GM12878 (cell line): ENCODE results near the gene PRIMPOL.

Experiments
- CTCF ChIP-seq, 3 experiments: IDR thresholded peaks in 2 of 3; conservative IDR thresholded peaks in 1 of 3; 2 replicates each; pipeline ENCODE4 v1.5.1; 2011; ENCODE audit warnings: low read depth in 3 of 3, low read length in 3 of 3, mild to moderate bottlenecking in 3 of 3, control low read depth in 2 of 3, moderate library complexity in 2 of 3, inconsistent platforms in 1 of 3, mixed read lengths in 1 of 3; ENCODE audit not compliant: control insufficient read depth in 2 of 3, insufficient read depth in 1 of 3; ENCODE audit errors: extremely low read depth in 1 of 3
- ETV6 ChIP-seq, 2 experiments: fragments of 450-650 bp in 1 of 2; IDR thresholded peaks in 1 of 2; conservative IDR thresholded peaks in 1 of 2; 2 replicates each; pipeline ENCODE4 v1.6.1; 2014; ENCODE audit warnings: antibody characterized with exemption in 1 of 2, borderline replicate concordance in 1 of 2, low read depth in 1 of 2, mild to moderate bottlenecking in 1 of 2, moderate library complexity in 1 of 2
- EZH2 ChIP-seq: IDR thresholded peaks from 2 replicates; pipeline ENCODE4 v1.6.1; 2012; ENCODE audit warnings: low read depth, mild to moderate bottlenecking, control low read depth, inconsistent platforms, low read length, borderline replicate concordance; ENCODE audit not compliant: control insufficient read depth
- FOS ChIP-seq: IDR thresholded peaks from 3 replicates; pipeline ENCODE4 v1.6.1; 2011; ENCODE audit warnings: borderline replicate concordance; ENCODE audit not compliant: insufficient read length; ENCODE audit errors: extremely low read depth
- HCFC1 ChIP-seq: fragments of 150-350 bp; IDR thresholded peaks from 2 replicates; pipeline ENCODE4 v1.6.1; 2014; ENCODE audit warnings: low read length
- POLR2AphosphoS5 ChIP-seq: IDR thresholded peaks from 2 replicates; pipeline ENCODE4 v1.6.1; 2011; ENCODE audit warnings: mild to moderate bottlenecking, low read length, inconsistent platforms
- SMARCA5 ChIP-seq: fragments of 450-650 bp; IDR thresholded peaks from 2 replicates; pipeline ENCODE4 v1.6.1; 2017; ENCODE audit warnings: mild to moderate bottlenecking
- YY1 ChIP-seq: IDR thresholded peaks from 2 replicates; pipeline ENCODE4 v1.6.1; 2011; ENCODE audit warnings: low read depth, mild to moderate bottlenecking, low read length
- TF ChIP-seq, protein P1 (sequence below): IDR thresholded peaks from 2 replicates; pipeline ENCODE4 v1.6.1; 2011; ENCODE audit warnings: mild to moderate bottlenecking, low read depth, low read length, moderate library complexity; ENCODE audit not compliant: insufficient replicate concordance

GRCh38 chr4:184728858-184729257 is 79.3 kb downstream of the PRIMPOL start:
- TF ChIP-seq FOS (no peak), SMARCA5 (no peak), HCFC1 (no peak), CTCF (IDR thresholded peaks at IDR 0.05 in 2 of 3, conservative IDR thresholded peaks at IDR 0.05 in 1 of 3; ENCODE audit: control insufficient read depth in 2 of 3, extremely low read depth in 1 of 3, insufficient read depth in 1 of 3, low read depth in 3 of 3, low read length in 3 of 3) (no peak), EZH2 (no peak), ETV6 (conservative IDR thresholded peaks at IDR 0.05 in 1 of 2, IDR thresholded peaks at IDR 0.05 in 1 of 2; ENCODE audit: borderline replicate concordance in 1 of 2, low read depth in 1 of 2) (no peak), POLR2AphosphoS5 (no peak), YY1 (no peak)
- TF ChIP-seq, protein P1, sequence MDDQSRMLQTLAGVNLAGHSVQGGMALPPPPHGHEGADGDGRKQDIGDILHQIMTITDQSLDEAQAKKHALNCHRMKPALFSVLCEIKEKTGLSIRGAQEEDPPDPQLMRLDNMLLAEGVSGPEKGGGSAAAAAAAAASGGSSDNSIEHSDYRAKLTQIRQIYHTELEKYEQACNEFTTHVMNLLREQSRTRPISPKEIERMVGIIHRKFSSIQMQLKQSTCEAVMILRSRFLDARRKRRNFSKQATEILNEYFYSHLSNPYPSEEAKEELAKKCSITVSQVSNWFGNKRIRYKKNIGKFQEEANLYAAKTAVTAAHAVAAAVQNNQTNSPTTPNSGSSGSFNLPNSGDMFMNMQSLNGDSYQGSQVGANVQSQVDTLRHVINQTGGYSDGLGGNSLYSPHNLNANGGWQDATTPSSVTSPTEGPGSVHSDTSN = no peak
